ENCODE measurements around the gene CTNS.

CTNS gene

GRCh38 chr17:3657588-3657869 is 21.0 kb downstream of the CTNS start:
- Histone ChIP-seq H2BK120ac (ENCODE audit: low read depth, low read length) (no peak overlapping the region), H3K4me2 (ENCODE audit: low read length, poor library complexity, severe bottlenecking) (no peak overlapping the region), H4K91ac (ENCODE audit: low read length) (no peak overlapping the region), H3K36me3 (ENCODE audit: control insufficient read depth in 1 of 2, insufficient read depth in 2 of 2, low read depth in 1 of 2, low read length in 2 of 2) (peaks cover 36 to 50% of the 10 kb centered on the region in 2 experiments), H3K23ac (ENCODE audit: low read length in 2 of 2) (no peak overlapping the region), H2BK15ac (ENCODE audit: low read depth, poor library complexity, severe bottlenecking) (no peak overlapping the region), H3K79me1 (replicated peaks; ENCODE audit: low read length, poor library complexity, severe bottlenecking) (peaks cover 4% of the 10 kb centered on the region), H2AFZ (ENCODE audit: low read depth, low read length) (no peak overlapping the region), H3K4me1 (ENCODE audit: control insufficient read depth, insufficient read depth, low read depth, low read length) (peaks cover 39% of the 10 kb centered on the region), H3K14ac (ENCODE audit: low read length in 2 of 2) (no peak overlapping the region), H3K27me3 (ENCODE audit: control insufficient read depth in 1 of 2, insufficient read depth in 1 of 2, low read length in 2 of 2) (no peaks in the 10 kb centered on the region), H3K9me3 (ENCODE audit: control insufficient read depth, low read length) (no peaks in the 10 kb centered on the region), H3K18ac (ENCODE audit: low read depth in 1 of 2, low read length in 2 of 2) (no peak overlapping the region), H3K4me3 (ENCODE audit: insufficient read depth in 1 of 2, low read depth in 1 of 2, low read length in 2 of 2) (no peak overlapping the region), H2AK5ac (ENCODE audit: low read length, severe bottlenecking) (no peak overlapping the region), H2BK12ac (ENCODE audit: low read length in 2 of 2) (peak overlapping the region in 1 of 2 experiments; percentile 6), H3K4ac (ENCODE audit: low read depth in 1 of 2, low read length in 2 of 2) (no peak overlapping the region), H3K27ac (ENCODE audit: low read length, poor library complexity, severe bottlenecking) (no peak overlapping the region), H4K8ac (ENCODE audit: low read length) (no peak overlapping the region), H2BK5ac (ENCODE audit: low read depth, low read length, poor library complexity, severe bottlenecking) (no peak overlapping the region), H3K9ac (ENCODE audit: low read length) (no peak overlapping the region)
- no peak for DNase-seq
- WGBS = 94% methylated on average over 7 of the region's 7 CpGs

- Histone ChIP-seq H2BK12ac (ENCODE audit: low read length in 2 of 2) (no peak overlapping the region), H3K9ac (ENCODE audit: low read length) (peak overlapping the region; percentile 36), H3K4me1 (ENCODE audit: control insufficient read depth, insufficient read depth, low read depth, low read length) (peaks cover 40% of the 10 kb centered on the region), H4K8ac (ENCODE audit: low read length) (no peak overlapping the region), H2AFZ (ENCODE audit: low read depth, low read length) (no peak overlapping the region), H3K79me1 (replicated peaks; ENCODE audit: low read length, poor library complexity, severe bottlenecking) (peaks cover 5% of the 10 kb centered on the region), H3K36me3 (ENCODE audit: control insufficient read depth in 1 of 2, insufficient read depth in 2 of 2, low read depth in 1 of 2, low read length in 2 of 2) (peaks cover 42 to 50% of the 10 kb centered on the region in 2 experiments), H2BK5ac (ENCODE audit: low read depth, low read length, poor library complexity, severe bottlenecking) (no peak overlapping the region), H4K91ac (ENCODE audit: low read length) (peak overlapping the region; percentile 18), H3K27me3 (ENCODE audit: control insufficient read depth in 1 of 2, insufficient read depth in 1 of 2, low read length in 2 of 2) (no peaks in the 10 kb centered on the region), H2AK5ac (ENCODE audit: low read length, severe bottlenecking) (peak overlapping the region; percentile 63), H3K27ac (ENCODE audit: low read length, poor library complexity, severe bottlenecking) (no peak overlapping the region), H3K9me3 (ENCODE audit: control insufficient read depth, low read length) (no peaks in the 10 kb centered on the region), H3K4ac (ENCODE audit: low read depth in 1 of 2, low read length in 2 of 2) (peak overlapping the region in 1 of 2 experiments; percentile 24), H2BK15ac (ENCODE audit: low read depth, poor library complexity, severe bottlenecking) (no peak overlapping the region), H3K23ac (ENCODE audit: low read length in 2 of 2) (no peak overlapping the region), H3K14ac (ENCODE audit: low read length in 2 of 2) (no peak overlapping the region), H3K4me3 (ENCODE audit: insufficient read depth in 1 of 2, low read depth in 1 of 2, low read length in 2 of 2) (no peak overlapping the region), H3K18ac (ENCODE audit: low read depth in 1 of 2, low read length in 2 of 2) (no peak overlapping the region), H3K4me2 (ENCODE audit: low read length, poor library complexity, severe bottlenecking) (no peak overlapping the region), H2BK120ac (ENCODE audit: low read depth, low read length) (no peak overlapping the region)
- WGBS = 93% methylated on average over 35 of the region's 42 CpGs
- DNase-seq = no peak
Measured at GRCh38 chr17:3657874-3658783, 21.6 kb downstream of the CTNS start.

DNA sequence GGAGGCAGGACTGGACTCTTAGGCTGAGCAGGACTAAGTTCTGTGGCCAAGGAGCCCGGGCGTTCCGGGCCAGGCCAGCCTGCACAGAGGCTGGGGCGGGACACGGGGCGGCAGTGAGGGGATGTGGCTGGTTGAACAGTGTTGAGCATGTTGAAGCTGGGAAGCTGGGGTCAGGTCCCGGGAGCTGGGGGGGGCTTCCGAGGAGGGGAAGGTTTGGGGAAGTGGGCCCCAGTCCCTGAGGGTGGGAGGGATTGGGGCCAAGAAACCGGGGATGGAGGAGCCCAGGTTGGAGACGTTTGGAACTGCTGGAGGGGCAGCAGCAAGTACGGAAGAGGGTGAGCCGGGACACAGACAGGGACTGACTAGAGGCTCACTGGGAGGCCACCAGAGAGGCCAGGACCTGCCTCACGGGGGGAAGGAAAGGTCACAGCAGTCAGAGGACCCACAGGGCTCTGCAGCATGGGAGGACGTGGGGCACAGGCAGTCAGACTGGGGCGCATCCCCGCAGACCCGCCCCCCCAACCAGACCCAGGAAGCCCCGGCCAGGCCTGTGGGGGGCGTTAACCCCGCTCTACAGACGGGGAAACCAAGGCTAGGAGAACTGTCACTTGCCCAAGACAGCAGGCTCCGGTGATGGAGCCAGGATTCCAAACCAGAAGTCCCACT is 22.4 kb downstream of the CTNS start:
- Histone ChIP-seq H2AFZ (ENCODE audit: low read depth, low read length) (no peak overlapping the region), H3K14ac (ENCODE audit: low read length in 2 of 2) (no peak overlapping the region), H3K79me1 (replicated peaks; ENCODE audit: low read length, poor library complexity, severe bottlenecking) (peaks cover 13% of the 10 kb centered on the region), H3K4me2 (ENCODE audit: low read length, poor library complexity, severe bottlenecking) (no peak overlapping the region), H4K91ac (ENCODE audit: low read length) (peak overlapping the region; percentile 86), H3K23ac (ENCODE audit: low read length in 2 of 2) (no peak overlapping the region), H2BK5ac (ENCODE audit: low read depth, low read length, poor library complexity, severe bottlenecking) (no peak overlapping the region), H3K9me3 (ENCODE audit: control insufficient read depth, low read length) (no peaks in the 10 kb centered on the region), H2BK15ac (ENCODE audit: low read depth, poor library complexity, severe bottlenecking) (no peak overlapping the region), H2BK120ac (ENCODE audit: low read depth, low read length) (no peak overlapping the region), H2BK12ac (ENCODE audit: low read length in 2 of 2) (no peak overlapping the region), H3K4me3 (ENCODE audit: insufficient read depth in 1 of 2, low read depth in 1 of 2, low read length in 2 of 2) (no peak overlapping the region), H3K9ac (ENCODE audit: low read length) (peak overlapping the region; percentile 79), H3K27me3 (ENCODE audit: control insufficient read depth in 1 of 2, insufficient read depth in 1 of 2, low read length in 2 of 2) (no peaks in the 10 kb centered on the region), H2AK5ac (ENCODE audit: low read length, severe bottlenecking) (peak overlapping the region; percentile 63), H3K27ac (ENCODE audit: low read length, poor library complexity, severe bottlenecking) (peak overlapping the region; percentile 74), H3K36me3 (ENCODE audit: control insufficient read depth in 1 of 2, insufficient read depth in 2 of 2, low read depth in 1 of 2, low read length in 2 of 2) (peaks cover 50 to 55% of the 10 kb centered on the region in 2 experiments), H3K4ac (ENCODE audit: low read depth in 1 of 2, low read length in 2 of 2) (peak overlapping the region in 1 of 2 experiments; percentile 24), H4K8ac (ENCODE audit: low read length) (peak overlapping the region; percentile 16), H3K18ac (ENCODE audit: low read depth in 1 of 2, low read length in 2 of 2) (peak overlapping the region; percentile 9 to 54), H3K4me1 (ENCODE audit: control insufficient read depth, insufficient read depth, low read depth, low read length) (peaks cover 42% of the 10 kb centered on the region)
- 86% methylated on average over 21 of the region's 22 CpGs for WGBS
- no peak for DNase-seq

GRCh38 chr17:3659541-3660111 is 23.1 kb downstream of the CTNS start:
- H3K4me1 ChIP-seq (ENCODE audit: control insufficient read depth, insufficient read depth, low read depth, low read length) = peaks cover 47% of the 10 kb centered on the region
- peaks cover 16% of the 10 kb centered on the region for H3K79me1 ChIP-seq (replicated peaks; ENCODE audit: low read length, poor library complexity, severe bottlenecking)
- WGBS = 66% methylated on average over 19 of the region's 22 CpGs
- DNase-seq = peak; percentile 77
- no peak overlapping the region for H2BK5ac ChIP-seq (ENCODE audit: low read depth, low read length, poor library complexity, severe bottlenecking)
- H2AFZ ChIP-seq (ENCODE audit: low read depth, low read length) = no peak overlapping the region
- no peak overlapping the region for H3K23ac ChIP-seq (ENCODE audit: low read length in 2 of 2)
- H3K4ac ChIP-seq (ENCODE audit: low read depth in 1 of 2, low read length in 2 of 2) = peak overlapping the region; percentile 1 to 17
- H2AK5ac ChIP-seq (ENCODE audit: low read length, severe bottlenecking) = peak overlapping the region; percentile 17
- peak overlapping the region in 1 of 2 experiments; percentile 37 for H3K4me3 ChIP-seq (ENCODE audit: insufficient read depth in 1 of 2, low read depth in 1 of 2, low read length in 2 of 2)
- no peaks in the 10 kb centered on the region for H3K27me3 ChIP-seq (ENCODE audit: control insufficient read depth in 1 of 2, insufficient read depth in 1 of 2, low read length in 2 of 2)
- no peak overlapping the region for H3K4me2 ChIP-seq (ENCODE audit: low read length, poor library complexity, severe bottlenecking)
- H3K9me3 ChIP-seq (ENCODE audit: control insufficient read depth, low read length) = no peaks in the 10 kb centered on the region
- H3K27ac ChIP-seq (ENCODE audit: low read length, poor library complexity, severe bottlenecking) = peak overlapping the region; percentile 74
- peak overlapping the region; percentile 35 to 54 for H3K18ac ChIP-seq (ENCODE audit: low read depth in 1 of 2, low read length in 2 of 2)
- peak overlapping the region; percentile 45 for H4K8ac ChIP-seq (ENCODE audit: low read length)
- no peak overlapping the region for H2BK120ac ChIP-seq (ENCODE audit: low read depth, low read length)
- peaks cover 57 to 59% of the 10 kb centered on the region in 2 experiments for H3K36me3 ChIP-seq (ENCODE audit: control insufficient read depth in 1 of 2, insufficient read depth in 2 of 2, low read depth in 1 of 2, low read length in 2 of 2)
- H2BK12ac ChIP-seq (ENCODE audit: low read length in 2 of 2) = peak overlapping the region in 1 of 2 experiments; percentile 45
- peak overlapping the region; percentile 79 for H3K9ac ChIP-seq (ENCODE audit: low read length)
- peak overlapping the region in 1 of 2 experiments; percentile 35 for H3K14ac ChIP-seq (ENCODE audit: low read length in 2 of 2)
- H2BK15ac ChIP-seq (ENCODE audit: low read depth, poor library complexity, severe bottlenecking) = peak overlapping the region; percentile 52
- H4K91ac ChIP-seq (ENCODE audit: low read length) = peak overlapping the region; percentile 86

All from mesenchymal stem cell (in vitro differentiated cells and primary cell).